Uterus (tissue), 2 donors: ENCODE data around the gene SCAF11.

Source experiments
- CTCF ChIP-seq, 4 experiments: fragments of 200-600 bp in 2 of 4; fragments of 450-650 bp in 2 of 4; sonication (generic) in 2 of 4; IDR thresholded peaks; one replicate each; pipeline ENCODE4 v1.5.1; 2016 to 2019; ENCODE audit warnings: antibody characterized with exemption in 4 of 4, mild to moderate bottlenecking in 2 of 4, moderate library complexity in 1 of 4
- POLR2A ChIP-seq, 2 donors: fragments of 450-650 bp; IDR thresholded peaks; one replicate each; pipeline ENCODE4 v1.6.1; 2016; ENCODE audit warnings: antibody characterized with exemption in 2 of 2, mild to moderate bottlenecking in 1 of 2, moderate library complexity in 1 of 2

GRCh38 chr12:45890276-45890675 lies 100.1 kb downstream of the SCAF11 start:
- TF ChIP-seq CTCF (IDR thresholded peaks at IDR 0.05) = no peak
- TF ChIP-seq POLR2A (IDR thresholded peaks at IDR 0.05) = no peak
